ENCODE results near the gene COL7A1. TPM values are rescaled to one million over a fixed set of nuclear protein-coding genes. Genes with fewer than 3 reads are reported as not detected.

COL7A1 gene
- total RNA-seq, 1 experiment from 2014 or later = 40.0 TPM

DNA sequence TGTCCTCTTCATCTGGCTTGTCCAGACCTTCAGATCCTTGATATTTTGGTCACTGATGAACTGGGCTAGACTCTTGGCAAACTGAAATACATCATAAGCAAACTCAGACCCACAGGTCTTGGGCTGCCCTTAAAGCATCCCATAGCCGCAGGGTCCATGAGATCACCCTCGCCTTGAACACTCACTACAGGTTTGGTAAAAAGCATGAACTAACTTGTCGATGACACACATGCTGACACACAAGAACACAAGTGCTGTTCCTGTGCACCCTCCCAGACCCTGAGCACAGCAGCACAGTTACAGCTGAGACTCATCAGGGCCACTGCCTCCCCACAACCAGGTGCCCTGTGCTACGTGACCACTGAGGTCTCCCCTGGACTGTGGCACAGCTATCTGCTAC is 59.6 kb downstream of the COL7A1 start:
- TF ChIP-seq TCF7L2 (IDR thresholded peaks at IDR 0.05; ENCODE audit: low read depth, low read length) (no peak), POLR2AphosphoS5 (IDR thresholded peaks at IDR 0.05; ENCODE audit: low read depth, low read length) (no peak), REST (IDR thresholded peaks at IDR 0.05; ENCODE audit: insufficient read depth in 1 of 2, low read depth in 2 of 2, low read length in 1 of 2) (no peak), SIN3A (IDR thresholded peaks at IDR 0.05; ENCODE audit: borderline replicate concordance, insufficient read depth, low read depth, low read length) (no peak)
- TF ChIP-seq, protein P1, sequence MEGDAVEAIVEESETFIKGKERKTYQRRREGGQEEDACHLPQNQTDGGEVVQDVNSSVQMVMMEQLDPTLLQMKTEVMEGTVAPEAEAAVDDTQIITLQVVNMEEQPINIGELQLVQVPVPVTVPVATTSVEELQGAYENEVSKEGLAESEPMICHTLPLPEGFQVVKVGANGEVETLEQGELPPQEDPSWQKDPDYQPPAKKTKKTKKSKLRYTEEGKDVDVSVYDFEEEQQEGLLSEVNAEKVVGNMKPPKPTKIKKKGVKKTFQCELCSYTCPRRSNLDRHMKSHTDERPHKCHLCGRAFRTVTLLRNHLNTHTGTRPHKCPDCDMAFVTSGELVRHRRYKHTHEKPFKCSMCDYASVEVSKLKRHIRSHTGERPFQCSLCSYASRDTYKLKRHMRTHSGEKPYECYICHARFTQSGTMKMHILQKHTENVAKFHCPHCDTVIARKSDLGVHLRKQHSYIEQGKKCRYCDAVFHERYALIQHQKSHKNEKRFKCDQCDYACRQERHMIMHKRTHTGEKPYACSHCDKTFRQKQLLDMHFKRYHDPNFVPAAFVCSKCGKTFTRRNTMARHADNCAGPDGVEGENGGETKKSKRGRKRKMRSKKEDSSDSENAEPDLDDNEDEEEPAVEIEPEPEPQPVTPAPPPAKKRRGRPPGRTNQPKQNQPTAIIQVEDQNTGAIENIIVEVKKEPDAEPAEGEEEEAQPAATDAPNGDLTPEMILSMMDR (IDR thresholded peaks at IDR 0.05) = no peak
- ATAC-seq (no peak), DNase-seq (ENCODE audit: low read depth, low spot score) (no peak)
- H3K9me3 ChIP-seq (ENCODE audit: control insufficient read depth, insufficient read depth, low read depth, low read length) = no peaks in the 10 kb centered on the region
- no peak overlapping the region for H3K4me3 ChIP-seq (ENCODE audit: low read depth in 2 of 2, low read length in 2 of 2)
- in situ Hi-C loops (cut with HindIII; ENCODE audit: low pct_unique_long_range_greater_than_20kb, low sequenced_read_pairs) = no loop called here
- no TSS peak for BruUV-seq (replicated peaks)
- H3K36me3 ChIP-seq (ENCODE audit: control insufficient read depth, insufficient read depth, low read length) = no peaks in the 10 kb centered on the region
- ChIA-PET CTCF (no interaction called here), POLR2A (no interaction called here)
- H3K4me1 ChIP-seq (ENCODE audit: control insufficient read depth, insufficient read depth, low read length) = no peaks in the 10 kb centered on the region
- H3K27me3 ChIP-seq (ENCODE audit: control insufficient read depth, insufficient read depth, low read length) = no peaks in the 10 kb centered on the region
- no peak overlapping the region for H3K27ac ChIP-seq (ENCODE audit: low read length)
- intact Hi-C loops (cut with micrococcal nuclease; ENCODE audit: unreplicated experiment) = no loop called here

DNA sequence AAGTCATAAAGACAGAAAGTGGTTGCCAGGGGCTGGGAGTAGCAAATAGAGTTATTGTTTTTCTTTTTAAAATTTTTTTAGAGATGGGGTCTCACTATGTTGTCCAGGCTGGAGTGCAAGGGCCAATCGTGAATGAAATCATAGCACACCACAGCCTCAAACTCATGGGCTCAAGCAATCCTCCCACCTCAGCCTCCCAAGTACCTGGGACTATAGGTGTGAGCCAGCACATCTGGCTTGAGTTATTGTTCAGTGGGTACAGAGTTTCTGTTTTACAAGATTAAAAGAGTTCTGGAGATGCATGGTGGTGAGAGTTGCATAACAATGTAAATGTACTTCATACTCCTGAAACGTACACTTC is 62.2 kb downstream of the COL7A1 start:
- ATAC-seq (no peak), DNase-seq (ENCODE audit: low read depth, low spot score) (no peak)
- H3K27me3 ChIP-seq (ENCODE audit: control insufficient read depth, insufficient read depth, low read length) = no peaks in the 10 kb centered on the region
- no peaks in the 10 kb centered on the region for H3K4me1 ChIP-seq (ENCODE audit: control insufficient read depth, insufficient read depth, low read length)
- in situ Hi-C loops (cut with HindIII; ENCODE audit: low pct_unique_long_range_greater_than_20kb, low sequenced_read_pairs) (no loop called here), intact Hi-C loops (cut with micrococcal nuclease; ENCODE audit: unreplicated experiment) (no loop called here)
- no peaks in the 10 kb centered on the region for H3K9me3 ChIP-seq (ENCODE audit: control insufficient read depth, insufficient read depth, low read depth, low read length)
- no peak for TF ChIP-seq SIN3A (IDR thresholded peaks at IDR 0.05; ENCODE audit: borderline replicate concordance, insufficient read depth, low read depth, low read length)
- TF ChIP-seq TCF7L2 (IDR thresholded peaks at IDR 0.05; ENCODE audit: low read depth, low read length) = no peak
- TF ChIP-seq POLR2AphosphoS5 (IDR thresholded peaks at IDR 0.05; ENCODE audit: low read depth, low read length) = no peak
- no peak for TF ChIP-seq REST (IDR thresholded peaks at IDR 0.05; ENCODE audit: insufficient read depth in 1 of 2, low read depth in 2 of 2, low read length in 1 of 2)
- TF ChIP-seq, protein P1 (IDR thresholded peaks at IDR 0.05) = no peak
- BruUV-seq (replicated peaks) = no TSS peak
- H3K27ac ChIP-seq (ENCODE audit: low read length) = no peak overlapping the region
- H3K36me3 ChIP-seq (ENCODE audit: control insufficient read depth, insufficient read depth, low read length) = no peaks in the 10 kb centered on the region
- ChIA-PET POLR2A (no interaction called here), CTCF (no interaction called here)
- no peak overlapping the region for H3K4me3 ChIP-seq (ENCODE audit: low read depth in 2 of 2, low read length in 2 of 2)
